H1 (cell line): ENCODE measurements around the gene USH2A. TPM values are rescaled to one million over a fixed set of nuclear protein-coding genes. Genes with fewer than 3 reads are reported as not detected.
A peak's percentile ranks its signal among the peaks of the same experiment; 100 is the strongest.

Experiments used
- CTCF ChIA-PET: fragments of 300-600 bp; sonication (Branson Sonifier 250); formaldehyde crosslinking; loops from one replicate; lab custom pipeline; 2021; ENCODE audit not compliant: partially characterized antibody; lab: Charles Lee
- POLR2A ChIA-PET: fragments of 300-600 bp; sonication (Branson Sonifier 250); formaldehyde crosslinking; loops from one replicate; lab custom pipeline; 2021; ENCODE audit warnings: inconsistent platforms; ENCODE audit not compliant: partially characterized antibody; lab: Charles Lee
- DNase-seq, 2 experiments: peaks; one replicate each; pipeline versions ENCODE4 v3.0.0 to v3.0.0-alpha.2; 2010 to 2022; ENCODE audit warnings: low spot score in 2 of 2, low read depth in 1 of 2, mixed read lengths in 1 of 2
- FAIRE-seq: peaks from 2 replicates; lab custom pipeline; 2011; peaks lifted over from hg19 to GRCh38; lab: Jason Lieb, UNC
- H2AFZ ChIP-seq: 2 replicates; pipeline ENCODE4 v1.8.1; 2012; ENCODE audit warnings: low read length, inconsistent platforms
- H2AK5ac ChIP-seq: 2 replicates; pipeline ENCODE4 v1.6.1; 2013; ENCODE audit warnings: low read depth, low read length
- H2BK120ac ChIP-seq: replicated peaks from 2 replicates; pipeline ENCODE3; 2013; ENCODE audit warnings: low read depth, low read length, inconsistent platforms
- H2BK12ac ChIP-seq: 2 replicates; pipeline ENCODE4 v1.6.1; 2013; ENCODE audit warnings: low read depth, low read length
- H2BK15ac ChIP-seq: 2 replicates; pipeline ENCODE4 v1.6.1; 2013; ENCODE audit warnings: low read length
- H2BK20ac ChIP-seq: 2 replicates; pipeline ENCODE4 v1.6.1; 2013; ENCODE audit warnings: low read length
- H2BK5ac ChIP-seq: 2 replicates; pipeline ENCODE4 v1.6.1; 2013; ENCODE audit warnings: low read depth, low read length
- H3K14ac ChIP-seq: 2 replicates; pipeline ENCODE4 v1.6.1; 2013; ENCODE audit warnings: inconsistent platforms; ENCODE audit not compliant: insufficient read length
- H3K18ac ChIP-seq: 2 replicates; pipeline ENCODE4 v1.6.1; 2013; ENCODE audit warnings: low read length; ENCODE audit errors: extremely low read depth
- H3K23ac ChIP-seq: 2 replicates; pipeline ENCODE4 v1.6.1; 2013; ENCODE audit warnings: inconsistent platforms; ENCODE audit not compliant: insufficient read length
- H3K23me2 ChIP-seq: 2 replicates; pipeline ENCODE4 v1.6.1; 2013; ENCODE audit warnings: low read depth, low read length
- H3K27ac ChIP-seq: 2 replicates; pipeline ENCODE4 v1.6.1; 2011; ENCODE audit warnings: low read depth, low read length, inconsistent platforms
- H3K27me3 ChIP-seq, 4 experiments: replicated peaks in 1 of 4; 1 replicate in 1 of 4; 2 replicates in 3 of 4; pipeline versions ENCODE4 v1.6.1 to v1.8.1; 2011 to 2013; ENCODE audit warnings: low read length in 3 of 4, mild to moderate bottlenecking in 3 of 4, inconsistent platforms in 2 of 4, mixed read lengths in 2 of 4, moderate library complexity in 1 of 4; ENCODE audit not compliant: control insufficient read depth in 3 of 4, insufficient read depth in 3 of 4; ENCODE audit errors: extremely low read depth in 1 of 4
- H3K36me3 ChIP-seq, 4 experiments: 2 replicates each; pipeline versions ENCODE4 v1.6.1 to v1.8.1; 2011 to 2013; ENCODE audit warnings: mild to moderate bottlenecking in 4 of 4, low read length in 3 of 4, moderate library complexity in 2 of 4, control low read depth in 1 of 4, inconsistent platforms in 1 of 4; ENCODE audit not compliant: insufficient read depth in 4 of 4, control insufficient read depth in 2 of 4
- H3K4ac ChIP-seq: replicated peaks from 2 replicates; pipeline ENCODE3; 2013; ENCODE audit warnings: low read length, low read depth, mixed read lengths, inconsistent platforms; ENCODE audit not compliant: insufficient read length
- H3K4me1 ChIP-seq, 4 experiments: replicated peaks in 1 of 4; 1 replicate in 1 of 4; 2 replicates in 3 of 4; pipeline versions ENCODE4 v1.6.1 to v1.8.1; 2011 to 2013; ENCODE audit warnings: low read length in 3 of 4, inconsistent platforms in 2 of 4, mixed read lengths in 1 of 4; ENCODE audit not compliant: insufficient read depth in 4 of 4, control insufficient read depth in 3 of 4
- H3K4me2 ChIP-seq, 2 experiments: 2 replicates each; pipeline versions ENCODE4 v1.6.1 to v1.8.1; 2011 to 2013; ENCODE audit warnings: low read depth in 2 of 2, low read length in 2 of 2, control low read depth in 1 of 2, inconsistent platforms in 1 of 2, mild to moderate bottlenecking in 1 of 2; ENCODE audit not compliant: insufficient read depth in 1 of 2
- H3K4me3 ChIP-seq, 4 experiments: fragments of 200-600, 300-600 bp in 1 of 4; sonication (generic), shearing (Covaris generic), sonication (Bioruptor Twin) in 1 of 4; 2 replicates each; pipeline versions ENCODE4 v1.5.1 to v1.8.1; 2011 to 2016; ENCODE audit warnings: low read length in 4 of 4, low read depth in 3 of 4, control low read depth in 2 of 4, inconsistent platforms in 2 of 4, mild to moderate bottlenecking in 2 of 4, mixed read lengths in 1 of 4, moderate library complexity in 1 of 4; ENCODE audit not compliant: insufficient read depth in 2 of 4; ENCODE audit errors: extremely low read depth in 1 of 4
- H3K56ac ChIP-seq: replicated peaks from 2 replicates; pipeline ENCODE3; 2013; ENCODE audit warnings: low read depth, mild to moderate bottlenecking, mixed read lengths, low read length, inconsistent platforms; ENCODE audit not compliant: insufficient read length
- H3K79me1 ChIP-seq: 2 replicates; pipeline ENCODE4 v1.6.1; 2013; ENCODE audit warnings: low read depth, low read length, control low read depth
- H3K79me2 ChIP-seq, 2 experiments: 2 replicates each; pipeline versions ENCODE4 v1.6.1 to v1.8.1; 2012 to 2013; ENCODE audit warnings: low read length in 2 of 2, mild to moderate bottlenecking in 2 of 2, inconsistent platforms in 1 of 2; ENCODE audit not compliant: insufficient read depth in 2 of 2, control insufficient read depth in 1 of 2
- H3K9ac ChIP-seq, 4 experiments: replicated peaks in 1 of 4; 1 replicate in 1 of 4; 2 replicates in 3 of 4; pipeline versions ENCODE4 v1.6.1 to v1.8.1; 2011 to 2013; ENCODE audit warnings: low read depth in 3 of 4, low read length in 3 of 4, control low read depth in 2 of 4, mild to moderate bottlenecking in 2 of 4, moderate library complexity in 2 of 4, inconsistent platforms in 1 of 4; ENCODE audit errors: extremely low read depth in 1 of 4
- H3K9me3 ChIP-seq, 2 experiments: 2 replicates each; pipeline versions ENCODE4 v1.6.1 to v1.8.1; 2012 to 2013; ENCODE audit warnings: mild to moderate bottlenecking in 2 of 2, moderate library complexity in 2 of 2, control low read depth in 1 of 2, inconsistent platforms in 1 of 2, low read depth in 1 of 2, low read length in 1 of 2, mixed read lengths in 1 of 2; ENCODE audit not compliant: insufficient read depth in 2 of 2
- H4K20me1 ChIP-seq, 2 experiments: replicated peaks in 1 of 2; 2 replicates each; pipeline versions ENCODE3 to v1.8.1; 2011 to 2013; ENCODE audit warnings: inconsistent platforms in 2 of 2, low read length in 2 of 2, mild to moderate bottlenecking in 1 of 2; ENCODE audit not compliant: insufficient read depth in 2 of 2, control insufficient read depth in 1 of 2
- H4K5ac ChIP-seq: 2 replicates; pipeline ENCODE4 v1.6.1; 2013; ENCODE audit warnings: low read length, low read depth, mixed read lengths, inconsistent platforms; ENCODE audit not compliant: insufficient read length
- H4K8ac ChIP-seq: 2 replicates; pipeline ENCODE4 v1.8.0; 2013; ENCODE audit warnings: mild to moderate bottlenecking, moderate library complexity, low read length, inconsistent platforms; ENCODE audit not compliant: insufficient read depth; ENCODE audit errors: extremely low read depth
- H4K91ac ChIP-seq: replicated peaks from 2 replicates; pipeline ENCODE3; 2013; ENCODE audit warnings: low read length, mixed read lengths, inconsistent platforms; ENCODE audit not compliant: insufficient read length
- ASH2L ChIP-seq: fragments of 200-600, 300-600 bp; sonication (generic); IDR thresholded peaks from one replicate; pipeline ENCODE4 v1.7.1; 2017; ENCODE audit warnings: low read length
- ATF3 ChIP-seq: IDR thresholded peaks from 2 replicates; pipeline ENCODE4 v1.6.1; 2011; ENCODE audit warnings: low read depth, mild to moderate bottlenecking, low read length; ENCODE audit not compliant: insufficient read depth
- BRCA1 ChIP-seq: IDR thresholded peaks from 2 replicates; pipeline ENCODE4 v1.6.1; 2012; ENCODE audit warnings: low read depth, low read length, improper control_type of control experiment
- FOSL1 ChIP-seq: IDR thresholded peaks from 2 replicates; pipeline ENCODE4 v1.6.1; 2011; ENCODE audit warnings: mild to moderate bottlenecking, low read depth, low read length, moderate library complexity; ENCODE audit not compliant: insufficient read depth
- GABPA ChIP-seq: IDR thresholded peaks from 2 replicates; pipeline ENCODE4 v1.6.1; 2011; ENCODE audit warnings: mild to moderate bottlenecking, low read length, moderate library complexity, borderline replicate concordance; ENCODE audit not compliant: insufficient read depth
- HDAC2 ChIP-seq, 2 experiments: fragments of 300-600 bp in 1 of 2; sonication (generic) in 1 of 2; IDR thresholded peaks; 2 replicates each; pipeline ENCODE4 v1.6.1; 2011 to 2012; ENCODE audit warnings: low read depth in 2 of 2, low read length in 2 of 2, mild to moderate bottlenecking in 2 of 2, moderate library complexity in 2 of 2, borderline replicate concordance in 1 of 2, inconsistent platforms in 1 of 2
- KDM1A ChIP-seq: fragments of 200-600, 300-600 bp; sonication (generic); IDR thresholded peaks from 2 replicates; pipeline ENCODE4 v1.7.1; 2016; ENCODE audit warnings: mild to moderate bottlenecking, low read length, borderline replicate concordance
- KDM5A ChIP-seq: fragments of 200-600 bp; IDR thresholded peaks from 2 replicates; pipeline ENCODE4 v1.7.1; 2012; ENCODE audit warnings: mild to moderate bottlenecking, low read length, inconsistent platforms, mixed read lengths
- POLR2AphosphoS5 ChIP-seq: IDR thresholded peaks from 2 replicates; pipeline ENCODE4 v1.6.1; 2011; ENCODE audit warnings: low read depth, low read length
- RFX5 ChIP-seq: IDR thresholded peaks from 2 replicates; pipeline ENCODE4 v1.6.1; 2011; ENCODE audit warnings: low read depth, low read length, improper control_type of control experiment, borderline replicate concordance
- TAF1 ChIP-seq: IDR thresholded peaks from 2 replicates; pipeline ENCODE4 v1.6.1; 2011; ENCODE audit warnings: mild to moderate bottlenecking, low read depth, low read length
- TAF7 ChIP-seq: optimal IDR thresholded peaks from 2 replicates; pipeline ENCODE3; 2011; ENCODE audit warnings: low read depth, mild to moderate bottlenecking, inconsistent platforms, low read length, moderate library complexity, borderline replicate concordance
- WGBS, 2 experiments: shearing (Covaris generic) in 1 of 2; methylation state at CpG; one replicate each; pipeline versions ENCODE4 v1.1.6 to v1.1.7; 2013 to 2015; ENCODE audit warnings: low lambda C conversion rate in 2 of 2, mixed read lengths in 2 of 2, inconsistent platforms in 1 of 2, low coverage in 1 of 2, missing lambda C conversion rate in 1 of 2; ENCODE audit not compliant: insufficient replicate concordance in 2 of 2, insufficient coverage in 1 of 2, insufficient read length in 1 of 2; ENCODE audit errors: extremely low coverage in 1 of 2, missing lambda C conversion rate in 1 of 2; 5-methylcytosine and 5-hydroxymethylcytosine counted together
- polyA plus RNA-seq, 7 experiments: library from polyadenylated mRNA; depleted of rRNA in 3 of 7; stranded (reverse) in 5 of 7; unstranded in 2 of 7; fragments of >200 nt in 5 of 7; fragments of 200-250 nt in 2 of 7; gene quantifications; 1 replicate in 5 of 7; 2 replicates in 1 of 7; 4 replicates in 1 of 7; pipeline versions ENCODE4 v1.2.1 to v1.2.3, GENCODE V29; 2011 to 2013; ENCODE audit warnings: missing spikeins in 2 of 7, mixed read lengths in 2 of 7
- total RNA-seq: library from RNA; stranded (reverse); fragmentation: NEBNext Ultra II Directional; extraction: Animal tissue kit (Norgen Biotek cat#: 25700); gene quantifications from 2 replicates; pipeline ENCODE4 v1.2.1, GENCODE V29; 2021
- TF ChIP-seq, protein P1 (sequence below): IDR thresholded peaks from 2 replicates; pipeline ENCODE4 v1.6.1; 2011; ENCODE audit warnings: low read length, improper control_type of control experiment

USH2A gene
- total and polyA plus RNA-seq, 2 of the 8 experiments (the other 6 are each of a cell fraction or from before 2014, with no cell fraction given): 0.02 to 0.17 TPM

- no peak overlapping the region for H3K9ac ChIP-seq
- no peak overlapping the region for H2BK12ac ChIP-seq
- H3K56ac ChIP-seq: no peak overlapping the region
- peak overlapping the region; percentile 30 for H4K5ac ChIP-seq
- no peak overlapping the region for H2BK120ac ChIP-seq
- no peaks in the 10 kb centered on the region for H3K36me3 ChIP-seq
- no peaks in the 10 kb centered on the region; the same call in 1 of the 2 replicates for H3K23me2 ChIP-seq
- H3K4ac ChIP-seq: no peak overlapping the region
- no peak overlapping the region for H2BK15ac ChIP-seq
- H4K20me1 ChIP-seq: no peaks in the 10 kb centered on the region
- H2AK5ac ChIP-seq: no peak overlapping the region
- no peak overlapping the region for H2BK5ac ChIP-seq
- no peaks in the 10 kb centered on the region for H3K27me3 ChIP-seq
- H3K14ac ChIP-seq: no peak overlapping the region
- CTCF ChIA-PET: interaction anchor here (1.5 kb wide), 1 partner anchor 13 kb away, joined by 3 read pairs; no protein-coding TSS in a partner anchor
- H3K18ac ChIP-seq: no peak overlapping the region
- no peaks in the 10 kb centered on the region for H3K79me1 ChIP-seq
- no peak overlapping the region for H3K23ac ChIP-seq
- no peak overlapping the region for H2AFZ ChIP-seq
- FAIRE-seq (no peak), DNase-seq (no peak)
- H4K8ac ChIP-seq: no peak overlapping the region
- H3K4me1 ChIP-seq: peaks cover 1 to 9% (median 5%) of the 10 kb centered on the region in 4 experiments; a peak in 5 of 7 replicates
- no peaks in the 10 kb centered on the region for H3K9me3 ChIP-seq
- no peak overlapping the region for H4K91ac ChIP-seq
- no peaks in the 10 kb centered on the region for H3K79me2 ChIP-seq
- no peak overlapping the region for H3K27ac ChIP-seq
- POLR2A ChIA-PET: no interaction called here
- no peak overlapping the region for H3K4me3 ChIP-seq
- no peak overlapping the region for H2BK20ac ChIP-seq
- 86% methylated on average over 3 of the region's 3 CpGs; no CpG with 5 or more reads in 1 of the 2 experiments for whole genome bisulfite sequencing, 2 experiments
- H3K4me2 ChIP-seq: no peak overlapping the region
- TF ChIP-seq POLR2AphosphoS5 (no peak), HDAC2 (IDR thresholded peaks at IDR 0.05; ENCODE audit: borderline replicate concordance in 1 of 2, low read depth in 2 of 2, low read length in 2 of 2) (no peak), TAF1 (no peak), GABPA (no peak), ASH2L (no peak), TAF7 (no peak), ATF3 (no peak), BRCA1 (no peak), KDM5A (no peak), RFX5 (no peak), FOSL1 (no peak), KDM1A (no peak)
- TF ChIP-seq, protein P1, sequence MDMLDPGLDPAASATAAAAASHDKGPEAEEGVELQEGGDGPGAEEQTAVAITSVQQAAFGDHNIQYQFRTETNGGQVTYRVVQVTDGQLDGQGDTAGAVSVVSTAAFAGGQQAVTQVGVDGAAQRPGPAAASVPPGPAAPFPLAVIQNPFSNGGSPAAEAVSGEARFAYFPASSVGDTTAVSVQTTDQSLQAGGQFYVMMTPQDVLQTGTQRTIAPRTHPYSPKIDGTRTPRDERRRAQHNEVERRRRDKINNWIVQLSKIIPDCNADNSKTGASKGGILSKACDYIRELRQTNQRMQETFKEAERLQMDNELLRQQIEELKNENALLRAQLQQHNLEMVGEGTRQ: no peak
Measured at GRCh38 chr1:215631489-215631888, 791.8 kb downstream of the USH2A start.
